Measurements from ENCODE around the gene ZNF317.

DNA sequence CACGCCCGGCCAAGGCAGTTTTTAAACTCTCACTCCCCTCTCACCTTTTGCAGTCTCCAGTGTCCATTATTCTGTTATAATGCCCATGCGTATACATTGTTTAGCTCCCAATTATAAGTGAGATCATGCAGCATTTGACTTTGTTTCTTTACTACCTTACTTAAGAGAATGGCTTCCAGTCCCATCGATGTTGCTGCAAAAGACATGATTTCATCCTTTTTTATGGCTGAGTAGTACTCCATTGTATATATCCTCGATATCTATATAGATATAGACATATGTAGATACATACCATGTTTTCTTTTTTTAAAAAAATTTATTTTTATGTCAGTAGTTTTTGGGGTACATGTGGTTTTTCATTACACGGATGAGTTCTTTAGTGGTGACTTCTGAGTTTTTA, 47.0 kb downstream of the ZNF317 start:
- TF ChIP-seq POLR2A (IDR thresholded peaks at IDR 0.05), result no peak
- no peak for TF ChIP-seq EP300 (IDR thresholded peaks at IDR 0.05)
